Fibroblast of the aortic adventitia (primary cell): ENCODE results near the gene CRYGN. TPM values are rescaled to one million over a fixed set of nuclear protein-coding genes. Genes with fewer than 3 reads are reported as not detected.

ENCODE experiments used
- DNase-seq: peaks from one replicate; pipeline ENCODE4 v3.0.0-alpha.2; 2010; ENCODE audit warnings: low read depth
- H3K4me3 ChIP-seq: 2 replicates; pipeline ENCODE4 v1.5.1; 2011; ENCODE audit warnings: low read depth, mild to moderate bottlenecking, control low read depth, low read length, moderate library complexity
- total RNA-seq: library from RNA; depleted of rRNA; stranded (reverse); fragments of >200 nt; gene quantifications from 2 replicates; pipeline ENCODE4 v1.2.3, GENCODE V29; 2012; ENCODE audit warnings: low replicate concordance
- TF ChIP-seq, protein P1 (sequence below): IDR thresholded peaks from 2 replicates; pipeline ENCODE4 v1.5.1; 2011; ENCODE audit warnings: mild to moderate bottlenecking, low read length, control low read depth, inconsistent platforms; ENCODE audit not compliant: insufficient read depth

Gene CRYGN
- total RNA-seq, 1 donor = 0.09 TPM

DNA sequence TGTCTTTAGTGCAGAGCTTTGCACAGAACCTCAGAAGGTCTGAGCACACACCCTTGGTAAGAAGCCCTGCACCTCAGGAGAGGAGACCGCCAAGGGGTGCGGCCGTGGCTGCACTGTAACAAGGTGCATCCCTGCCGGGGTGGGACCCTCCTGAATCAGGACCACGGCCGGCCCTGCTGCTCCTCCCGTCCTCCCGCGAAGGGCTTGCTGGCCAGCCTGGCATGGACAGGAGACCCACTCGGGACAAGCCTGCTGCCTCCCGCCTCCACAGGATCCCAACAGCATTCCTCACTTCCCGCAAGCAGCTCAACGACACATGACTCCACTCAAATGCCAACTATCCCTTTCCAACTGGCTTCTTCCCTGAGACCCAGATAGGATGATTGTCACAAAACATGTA is 42.9 kb downstream of the CRYGN start:
- no peak for DNase-seq
- TF ChIP-seq, protein P1, sequence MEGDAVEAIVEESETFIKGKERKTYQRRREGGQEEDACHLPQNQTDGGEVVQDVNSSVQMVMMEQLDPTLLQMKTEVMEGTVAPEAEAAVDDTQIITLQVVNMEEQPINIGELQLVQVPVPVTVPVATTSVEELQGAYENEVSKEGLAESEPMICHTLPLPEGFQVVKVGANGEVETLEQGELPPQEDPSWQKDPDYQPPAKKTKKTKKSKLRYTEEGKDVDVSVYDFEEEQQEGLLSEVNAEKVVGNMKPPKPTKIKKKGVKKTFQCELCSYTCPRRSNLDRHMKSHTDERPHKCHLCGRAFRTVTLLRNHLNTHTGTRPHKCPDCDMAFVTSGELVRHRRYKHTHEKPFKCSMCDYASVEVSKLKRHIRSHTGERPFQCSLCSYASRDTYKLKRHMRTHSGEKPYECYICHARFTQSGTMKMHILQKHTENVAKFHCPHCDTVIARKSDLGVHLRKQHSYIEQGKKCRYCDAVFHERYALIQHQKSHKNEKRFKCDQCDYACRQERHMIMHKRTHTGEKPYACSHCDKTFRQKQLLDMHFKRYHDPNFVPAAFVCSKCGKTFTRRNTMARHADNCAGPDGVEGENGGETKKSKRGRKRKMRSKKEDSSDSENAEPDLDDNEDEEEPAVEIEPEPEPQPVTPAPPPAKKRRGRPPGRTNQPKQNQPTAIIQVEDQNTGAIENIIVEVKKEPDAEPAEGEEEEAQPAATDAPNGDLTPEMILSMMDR = no peak
- H3K4me3 ChIP-seq = no peak overlapping the region

DNA sequence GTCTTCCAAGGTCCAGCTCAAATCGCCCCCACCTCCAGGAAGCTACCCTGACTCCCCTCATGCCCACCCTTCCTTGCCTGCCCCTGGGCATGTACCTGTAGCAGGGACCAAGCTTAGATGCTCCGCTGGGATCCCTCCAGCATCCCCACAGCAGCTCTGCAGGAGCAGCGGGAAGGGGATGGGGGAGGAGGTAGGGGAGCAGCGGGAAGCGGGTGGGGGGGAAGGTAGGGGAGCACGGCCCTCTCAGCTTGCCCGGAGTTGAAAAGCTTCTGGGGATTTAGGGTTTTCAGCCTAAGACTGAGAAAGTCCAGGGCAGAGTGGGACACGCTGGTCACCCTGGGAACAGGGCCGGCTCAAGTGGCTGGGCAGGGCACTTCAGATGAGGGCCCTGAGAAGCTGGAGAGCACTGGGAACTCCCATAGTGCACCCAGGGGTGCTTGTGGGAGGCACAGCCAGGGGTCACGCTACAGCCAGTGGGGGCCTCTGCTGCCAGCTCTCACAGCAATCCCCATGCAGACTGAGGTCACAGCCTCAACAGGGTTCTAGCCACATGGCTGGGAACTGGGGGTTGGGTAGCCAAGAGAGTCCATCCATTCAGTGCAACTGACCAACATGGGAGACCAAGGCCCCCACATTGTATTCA is 43.5 kb downstream of the CRYGN start:
- no peak for DNase-seq
- TF ChIP-seq, protein P1 = no peak
- H3K4me3 ChIP-seq = no peak overlapping the region

DNA sequence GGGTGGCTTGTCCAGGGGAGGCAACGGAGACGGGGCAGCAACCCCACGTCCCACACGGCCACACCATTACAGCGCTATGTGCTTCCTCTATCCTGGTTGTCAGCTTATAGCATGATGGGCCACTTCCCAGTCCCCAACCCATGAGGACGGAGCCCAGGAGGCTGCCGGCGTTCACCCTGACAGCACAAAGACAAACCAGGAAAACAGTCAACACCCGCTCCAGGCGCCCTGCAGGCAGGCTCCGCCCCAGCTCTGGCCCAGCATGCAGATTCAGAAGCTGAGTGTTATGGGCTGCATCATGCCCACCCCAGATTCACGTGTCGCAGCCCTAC is 44.9 kb downstream of the CRYGN start:
- DNase-seq = no peak
- TF ChIP-seq, protein P1 = no peak

DNA sequence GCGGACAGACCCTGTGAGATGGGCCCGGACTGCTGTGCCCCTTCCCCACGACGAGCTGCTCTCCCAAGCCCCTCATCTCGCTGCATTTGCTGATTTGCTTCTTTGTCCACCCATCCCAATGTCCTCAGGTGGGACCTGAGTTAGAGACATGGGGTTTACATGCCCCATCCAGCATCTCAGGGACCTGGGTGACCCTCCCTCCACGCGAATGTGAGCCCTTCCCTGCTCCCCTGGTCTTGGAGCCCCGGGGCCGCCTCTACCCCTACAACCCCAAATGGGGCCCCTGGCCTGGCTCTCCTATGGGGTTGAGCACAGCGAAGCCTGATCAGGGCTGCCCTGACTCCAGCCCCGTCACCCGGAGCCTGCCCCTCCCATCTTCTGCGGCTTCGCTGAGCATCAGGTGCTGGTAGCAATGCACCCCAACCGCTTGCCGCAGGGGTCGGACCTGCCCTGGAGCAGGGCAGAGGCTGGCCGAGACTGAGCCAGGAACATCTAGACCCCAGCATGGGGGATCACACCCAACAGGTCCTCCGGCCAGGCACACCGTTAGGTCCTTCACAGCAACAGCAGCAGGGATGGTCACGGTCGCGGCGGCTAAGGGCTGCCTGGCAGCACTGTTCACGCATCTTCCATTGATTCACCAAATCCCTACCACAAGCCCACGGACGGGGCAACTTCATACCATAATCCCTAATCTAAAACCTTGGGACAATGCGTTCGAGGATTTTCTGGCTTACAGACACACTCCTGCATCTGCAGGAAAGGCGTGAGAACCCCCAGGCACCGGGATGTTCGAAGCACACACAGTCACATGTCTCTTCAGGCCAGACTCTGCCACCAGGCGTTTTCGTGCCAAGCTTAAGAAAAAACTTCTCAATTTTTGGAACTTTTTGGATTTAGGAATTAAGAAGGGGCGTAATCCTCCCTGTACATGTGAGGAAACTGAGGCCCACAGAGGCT is 45.6 kb downstream of the CRYGN start:
- H3K4me3 ChIP-seq = no peak overlapping the region
- no peak for DNase-seq
- TF ChIP-seq, protein P1 = no peak

More for the DNA sequence above, 44.9 kb downstream of the CRYGN start:
- no peak overlapping the region for H3K4me3 ChIP-seq

DNA sequence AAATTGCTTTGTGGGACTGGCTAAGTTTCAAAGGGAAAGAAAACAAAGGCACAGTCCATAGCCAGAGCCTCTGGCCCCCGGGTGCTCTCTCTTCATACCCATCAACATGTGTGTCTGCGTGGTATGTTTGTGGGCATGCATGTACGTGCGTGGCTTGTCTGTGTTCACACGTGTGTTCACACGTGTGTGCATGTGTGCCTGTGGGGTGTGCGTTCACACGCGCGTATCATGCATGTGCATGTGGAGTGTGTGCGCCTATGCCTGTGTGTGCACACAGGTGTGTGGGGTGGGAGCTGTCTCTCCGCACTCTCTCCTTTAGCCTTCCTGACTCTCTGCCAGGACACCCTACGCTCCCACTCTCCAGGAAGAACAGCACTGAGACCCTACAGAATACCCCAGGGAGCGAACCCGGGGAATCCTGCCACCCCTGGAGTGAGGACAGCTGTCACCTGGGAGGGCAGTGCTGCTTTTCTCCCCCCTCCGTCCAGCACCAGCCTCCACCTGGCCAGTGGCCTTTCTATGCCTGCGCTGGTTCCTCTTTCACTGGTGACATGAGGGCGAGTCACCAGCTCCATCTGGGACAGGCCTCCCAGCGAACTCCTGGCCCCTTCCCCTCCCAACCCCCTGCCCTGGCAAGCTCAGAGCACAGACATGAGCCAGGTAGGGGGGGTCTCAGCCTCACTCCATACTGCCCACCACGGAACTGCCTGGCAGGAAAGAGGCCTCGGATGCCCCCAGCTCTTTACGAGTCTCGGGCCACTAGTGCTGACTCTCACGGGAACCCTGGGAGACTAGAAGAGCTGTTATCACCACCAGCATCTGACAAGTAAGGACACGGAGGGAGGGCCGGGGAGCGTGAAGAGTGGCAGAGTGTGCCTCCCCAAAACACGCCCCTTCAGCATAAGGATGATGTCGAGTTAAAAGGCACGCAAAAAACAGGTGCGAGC is 46.6 kb downstream of the CRYGN start:
- TF ChIP-seq, protein P1 = no peak
- no peak for DNase-seq
- no peak overlapping the region for H3K4me3 ChIP-seq

DNA sequence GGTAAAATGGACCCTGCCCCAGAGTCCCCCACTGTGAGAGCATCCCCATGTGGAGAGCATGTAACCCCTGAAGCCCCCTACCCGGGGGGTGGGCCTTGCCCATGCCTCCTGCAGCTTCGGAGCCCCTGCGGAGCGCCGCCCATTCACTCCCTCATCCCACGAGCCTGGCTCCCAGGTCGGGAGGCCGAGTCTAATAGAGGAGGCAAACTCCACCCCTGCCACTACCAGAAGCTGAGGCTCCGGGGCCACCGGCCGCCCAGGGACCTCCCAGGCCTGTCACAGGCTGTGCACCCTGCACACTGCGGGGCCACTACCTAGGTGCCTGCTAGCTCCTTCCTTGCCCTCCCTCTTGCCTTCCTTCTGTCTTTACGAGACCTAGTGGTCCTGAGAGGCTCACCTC is 47.5 kb downstream of the CRYGN start:
- no peak overlapping the region for H3K4me3 ChIP-seq
- TF ChIP-seq, protein P1 = no peak
- no peak for DNase-seq
